ENCODE results near the gene ANKRD63.

Gene ANKRD63

DNA sequence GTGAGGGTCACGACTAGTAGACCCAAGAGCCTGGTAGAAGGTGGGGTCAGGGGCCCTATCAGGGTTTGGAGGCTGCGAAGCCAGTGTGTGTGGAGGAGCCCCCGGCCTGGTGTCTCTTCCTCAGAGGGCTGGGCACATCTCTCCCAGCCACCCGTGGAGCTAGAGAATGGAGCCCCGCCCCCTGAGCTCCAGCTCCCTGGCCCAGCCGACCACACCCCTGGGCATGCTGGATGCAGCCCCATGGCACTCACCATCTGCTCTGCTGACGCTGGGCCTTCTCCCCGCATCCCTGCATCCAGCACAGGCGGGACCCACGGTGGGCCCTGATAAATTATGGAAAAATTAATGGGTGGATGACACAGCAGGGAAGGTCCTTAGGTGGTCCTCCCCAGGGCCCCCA lies 17.5 kb downstream of the ANKRD63 start:
- no peak overlapping the region for H3K4me3 ChIP-seq (ENCODE audit: low read depth, low read length)
- DNase-seq (ENCODE audit: low read depth), result no peak

DNA sequence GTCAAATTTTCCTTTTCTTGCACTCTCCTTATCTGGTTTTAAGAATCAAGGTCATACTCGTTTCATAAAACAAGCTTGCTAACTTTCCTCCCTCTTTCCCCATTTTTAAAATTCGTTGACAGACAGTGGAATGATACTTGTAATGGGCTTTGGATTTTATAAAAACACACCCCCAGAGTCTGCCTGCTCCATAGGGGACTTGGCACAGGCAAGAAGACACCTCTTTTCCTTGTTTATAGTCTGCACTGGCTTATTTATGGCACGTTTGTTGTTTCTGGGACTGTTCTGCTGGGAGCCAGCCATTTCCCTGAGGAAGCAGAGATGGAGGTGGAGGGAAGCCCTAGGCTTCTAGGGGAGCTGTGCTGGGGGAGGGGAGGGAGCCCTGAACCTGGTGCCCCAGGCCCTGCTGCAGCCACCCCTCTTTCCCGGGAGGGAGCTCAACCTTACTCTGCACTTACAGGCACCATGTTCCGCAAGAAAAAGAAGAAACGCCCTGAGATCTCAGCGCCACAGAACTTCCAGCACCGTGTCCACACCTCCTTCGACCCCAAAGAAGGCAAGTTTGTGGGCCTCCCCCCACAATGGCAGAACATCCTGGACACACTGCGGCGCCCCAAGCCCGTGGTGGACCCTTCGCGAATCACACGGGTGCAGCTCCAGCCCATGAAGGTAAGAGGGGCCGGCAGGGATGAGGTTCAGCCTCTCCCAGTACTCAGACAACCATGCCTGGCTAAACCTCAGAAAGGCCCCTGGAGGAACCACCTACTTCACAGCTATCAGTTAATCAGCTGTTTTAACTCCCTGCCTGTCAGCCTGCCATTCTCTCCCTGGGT lies 18.3 kb downstream of the ANKRD63 start:
- no peak overlapping the region for H3K4me3 ChIP-seq (ENCODE audit: low read depth, low read length)
- no peak for DNase-seq (ENCODE audit: low read depth)

DNA sequence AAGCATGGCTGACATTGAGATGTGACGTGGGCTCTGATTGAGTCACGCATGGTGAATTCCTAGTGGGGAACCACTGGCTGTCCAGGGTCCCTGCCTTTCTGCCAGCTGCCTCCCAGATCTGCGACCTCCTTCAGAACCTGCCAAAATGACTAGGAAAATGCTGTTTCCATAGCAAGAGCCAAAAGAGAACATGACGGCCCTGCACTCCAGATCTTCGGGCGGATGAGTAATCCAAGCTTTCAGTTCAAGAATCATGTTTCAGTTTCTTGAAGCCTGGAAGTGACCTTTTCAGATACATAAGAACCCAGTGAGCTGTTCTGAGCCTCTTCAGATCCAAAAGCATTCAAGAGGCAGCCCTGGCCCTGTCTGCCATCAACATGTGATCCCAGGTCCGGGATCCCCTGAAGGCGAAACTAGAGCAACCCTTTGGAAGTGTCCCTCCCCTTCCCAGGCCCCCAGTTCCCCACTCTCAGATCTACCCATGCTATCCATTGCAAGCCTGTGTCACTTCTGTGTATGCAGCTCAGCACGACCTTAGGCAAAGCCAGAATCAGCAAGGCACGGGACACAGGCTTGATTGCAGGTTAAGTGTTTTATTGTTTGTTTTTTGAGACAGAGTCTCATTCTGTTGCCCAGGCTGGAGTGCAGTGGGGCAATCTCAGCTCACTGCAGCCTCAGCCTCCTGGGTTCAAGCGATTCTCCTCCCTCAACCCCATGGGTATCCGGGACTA lies 19.7 kb downstream of the ANKRD63 start:
- peak; percentile 45 for DNase-seq (ENCODE audit: low read depth)
- no peak overlapping the region for H3K4me3 ChIP-seq (ENCODE audit: low read depth, low read length)

DNA sequence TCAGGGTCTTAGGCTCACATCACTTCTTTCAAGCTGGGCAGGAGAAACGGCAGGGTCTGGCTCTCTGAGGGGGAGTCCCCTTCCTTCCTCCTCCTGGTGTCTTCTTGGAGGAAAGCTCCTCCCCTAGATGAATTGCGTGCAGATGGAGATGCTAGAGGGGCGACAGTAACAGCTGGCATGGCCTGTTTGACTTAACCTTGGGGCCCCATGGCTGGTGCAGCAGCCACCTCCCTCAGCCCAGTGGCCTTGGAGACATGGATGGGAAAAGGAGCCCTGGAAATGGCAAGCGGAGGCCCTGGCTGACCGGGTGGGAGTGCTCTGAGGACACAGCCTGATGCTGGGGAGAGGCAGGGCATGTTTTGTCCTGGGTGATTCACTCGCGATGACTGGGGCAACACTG lies 23.8 kb downstream of the ANKRD63 start:
- no peak for DNase-seq (ENCODE audit: low read depth)
- H3K4me3 ChIP-seq (ENCODE audit: low read depth, low read length), result no peak overlapping the region

DNA sequence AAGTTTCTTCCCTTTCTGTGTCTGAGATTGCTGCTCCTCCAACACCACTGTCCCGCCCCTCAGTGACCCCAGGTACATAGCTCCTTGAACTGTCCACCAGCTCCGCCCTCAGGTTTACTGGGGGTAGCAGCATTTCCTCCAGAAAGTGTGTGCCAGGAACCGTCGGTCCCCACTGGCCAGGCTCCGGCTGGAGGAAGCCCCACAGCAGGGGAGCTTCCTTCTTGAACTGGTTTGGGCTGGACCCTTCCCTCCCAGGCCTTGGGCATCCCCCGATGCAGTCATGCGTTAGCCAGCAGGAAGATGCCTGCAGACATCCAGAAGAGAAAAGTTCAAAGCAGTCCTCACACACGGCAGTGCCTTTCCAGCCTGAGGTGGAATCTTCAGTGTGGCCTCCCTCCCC lies 24.3 kb downstream of the ANKRD63 start:
- H3K4me3 ChIP-seq (ENCODE audit: low read depth, low read length), result no peak overlapping the region
- DNase-seq (ENCODE audit: low read depth), result no peak

DNA sequence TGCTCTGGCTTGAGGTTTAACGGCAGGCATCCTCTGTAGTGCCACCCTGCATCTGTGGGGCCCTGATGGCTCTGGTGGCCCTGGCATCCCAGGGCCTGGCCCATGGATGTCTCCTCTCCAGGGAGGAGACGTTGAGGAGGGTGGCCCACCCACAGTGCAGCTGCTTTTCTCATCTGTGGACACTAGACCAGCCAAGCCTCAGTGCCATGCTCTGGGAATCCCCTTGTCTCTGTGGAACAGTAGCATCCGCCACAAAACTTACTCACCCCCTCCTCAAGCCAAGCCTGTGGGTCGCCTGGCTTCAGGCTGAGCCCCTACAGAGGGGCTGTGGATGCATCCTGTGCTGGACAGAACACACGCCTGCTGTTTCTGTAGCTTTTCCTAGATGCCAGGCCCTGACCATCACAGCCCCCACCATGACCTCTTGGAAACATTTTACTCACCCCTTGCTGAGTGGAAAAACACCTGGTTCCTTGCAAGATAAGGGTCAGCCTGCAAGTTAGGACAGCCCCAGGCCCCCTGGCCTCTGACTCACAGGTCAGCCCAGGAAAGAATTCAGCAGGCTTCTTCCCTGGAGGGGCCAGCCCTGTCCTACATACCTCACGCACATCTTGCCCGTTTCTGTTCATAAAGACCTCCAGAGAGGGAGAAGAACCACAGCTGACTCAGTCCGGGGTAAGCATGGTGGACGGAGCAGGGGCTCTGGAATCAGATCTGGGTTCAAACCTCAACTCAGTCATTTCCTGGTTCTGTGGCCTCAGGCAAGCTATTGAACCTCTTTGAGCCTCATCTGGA lies 25.0 kb downstream of the ANKRD63 start:
- DNase-seq (ENCODE audit: low read depth), result no peak
- H3K4me3 ChIP-seq (ENCODE audit: low read depth, low read length), result no peak overlapping the region

DNA sequence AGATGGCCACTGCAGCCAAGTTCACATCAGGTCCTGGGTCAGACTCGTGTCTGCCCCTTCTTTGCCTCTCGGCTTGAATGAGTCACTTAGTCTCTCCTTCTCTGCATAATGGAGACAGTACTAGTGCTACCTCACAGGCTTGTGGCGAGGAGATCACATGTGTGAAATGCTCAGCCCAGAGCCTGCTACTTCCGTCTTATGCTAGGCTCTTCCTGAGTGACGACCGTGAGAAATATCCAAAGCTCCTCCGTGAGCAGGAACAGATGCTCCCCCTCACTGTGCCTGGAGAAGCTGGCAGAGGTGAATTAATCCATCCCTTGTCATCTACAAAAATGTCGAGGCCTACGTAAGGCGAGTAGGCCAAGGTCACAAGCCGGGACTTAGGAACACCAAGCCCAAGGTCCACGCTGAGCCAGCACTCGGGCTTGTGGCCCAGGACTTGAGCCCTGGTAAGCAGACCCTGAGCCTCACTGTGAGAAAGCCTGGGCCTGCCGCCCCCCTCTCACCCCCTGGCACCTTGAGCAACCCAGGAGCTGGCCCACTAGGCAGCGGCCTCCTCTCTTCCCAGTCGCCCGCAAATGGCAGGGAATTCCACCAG lies 26.1 kb downstream of the ANKRD63 start:
- no peak overlapping the region for H3K4me3 ChIP-seq (ENCODE audit: low read depth, low read length)
- no peak for DNase-seq (ENCODE audit: low read depth)

DNA sequence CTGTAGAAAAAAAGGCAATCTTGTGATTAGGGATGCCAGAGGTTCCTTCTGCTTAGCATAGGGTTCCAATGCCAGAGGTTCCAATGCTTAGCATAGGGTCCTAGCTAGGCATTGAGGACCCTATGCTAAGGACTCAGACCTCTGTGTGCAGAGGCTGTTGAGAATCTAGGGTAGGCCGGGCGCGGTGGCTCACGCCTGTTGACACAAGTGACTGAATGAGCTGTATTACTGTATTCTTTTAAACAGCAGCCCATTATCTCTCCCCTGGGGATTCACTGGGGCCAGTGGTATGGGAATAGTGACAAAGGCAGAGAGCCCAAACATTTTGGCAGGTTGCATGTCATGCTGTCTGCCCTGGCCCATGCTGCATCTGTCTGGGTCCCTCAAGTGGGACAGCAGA lies 27.8 kb downstream of the ANKRD63 start:
- DNase-seq (ENCODE audit: low read depth), result no peak
- no peak overlapping the region for H3K4me3 ChIP-seq (ENCODE audit: low read depth, low read length)

DNA sequence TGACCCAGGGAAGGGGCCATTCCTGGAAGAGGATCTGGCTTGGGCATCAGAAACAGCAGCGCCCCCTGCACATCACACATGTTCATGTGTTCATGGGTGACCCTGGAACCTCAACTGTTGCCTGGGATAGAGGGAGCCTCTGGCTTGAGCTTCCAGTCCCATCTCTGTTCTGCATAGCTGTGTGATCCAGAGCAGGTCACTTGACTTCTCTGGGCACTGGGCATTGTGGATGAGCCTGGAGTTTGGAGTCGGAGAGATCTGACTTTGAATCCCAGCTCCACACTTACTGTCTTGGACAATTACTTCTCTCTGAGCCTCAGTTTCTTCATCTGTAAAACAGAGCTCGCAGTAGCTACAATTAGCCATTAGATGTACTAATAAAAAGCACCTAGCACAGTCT lies 28.4 kb downstream of the ANKRD63 start:
- DNase-seq (ENCODE audit: low read depth), result no peak
- no peak overlapping the region for H3K4me3 ChIP-seq (ENCODE audit: low read depth, low read length)

DNA sequence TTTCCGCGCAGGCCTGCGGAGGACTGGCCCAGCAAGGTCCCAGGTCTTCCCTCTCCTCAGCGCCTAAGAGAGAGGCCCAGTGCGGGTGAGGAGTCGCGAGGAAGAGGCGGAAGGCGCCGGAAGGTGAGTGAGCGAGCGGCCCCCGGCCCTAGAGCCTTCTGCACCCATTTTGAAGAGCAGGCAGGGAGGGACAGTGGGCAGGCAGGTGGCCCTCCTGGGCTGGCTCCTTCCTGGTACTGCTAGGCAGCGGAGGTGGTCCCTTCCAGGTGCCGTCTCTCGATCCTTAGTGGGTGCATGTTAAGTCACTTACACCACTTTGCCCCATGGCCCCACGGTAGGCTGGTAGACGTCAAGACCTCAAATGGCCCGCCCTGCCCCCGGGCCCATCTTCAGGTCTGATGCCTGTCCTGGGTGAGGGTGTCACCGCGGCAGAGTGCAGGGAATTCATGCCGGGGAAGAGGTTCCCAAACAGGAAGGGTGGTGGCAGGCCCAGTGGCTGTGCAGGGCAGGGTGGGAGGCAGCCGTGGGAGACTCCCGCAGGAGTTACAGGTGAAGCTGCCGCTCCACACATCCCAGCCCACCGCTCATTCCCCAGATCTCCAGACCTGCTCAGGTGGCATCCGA lies 29.6 kb downstream of the ANKRD63 start:
- DNase-seq (ENCODE audit: low read depth), result no peak
- peak overlapping the region; percentile 40 for H3K4me3 ChIP-seq (ENCODE audit: low read depth, low read length)

DNA sequence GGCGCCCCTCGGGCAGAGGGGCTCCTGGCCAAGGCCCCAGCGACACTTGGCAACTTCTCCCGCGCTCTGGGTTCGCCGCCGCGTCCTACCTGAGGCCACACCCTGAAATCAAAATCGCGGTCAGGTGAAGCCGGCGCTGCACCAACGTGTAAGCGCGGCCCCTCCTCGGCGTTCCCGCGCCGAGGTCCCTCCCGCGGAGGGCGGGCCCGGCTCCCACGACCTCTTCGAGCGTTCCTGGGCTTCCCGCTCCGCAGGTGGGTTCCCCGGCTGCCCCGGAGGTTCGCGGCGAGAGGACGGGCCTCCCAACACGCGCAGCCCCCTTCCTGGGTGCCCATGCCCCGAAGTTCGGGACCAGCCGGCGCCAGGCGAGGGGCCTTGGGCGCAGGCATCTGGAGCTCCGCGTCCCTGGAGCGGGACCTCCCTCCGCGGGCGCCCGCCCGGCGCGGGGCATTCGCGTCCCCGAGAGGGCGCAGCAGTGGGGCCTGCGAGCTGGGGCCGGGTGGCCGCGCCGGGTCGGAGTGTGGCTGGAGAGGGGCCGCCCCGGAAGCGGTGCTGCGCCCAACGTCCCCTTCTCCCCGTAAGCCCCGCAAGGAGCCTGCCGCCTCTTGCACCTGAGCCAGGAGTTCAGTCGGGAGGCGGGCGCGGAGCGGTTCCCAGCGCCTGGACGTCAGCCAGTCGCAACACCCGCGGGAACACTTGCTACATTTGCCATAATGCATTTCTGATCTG lies 30.3 kb downstream of the ANKRD63 start:
- DNase-seq (ENCODE audit: low read depth), result no peak
- peak overlapping the region; percentile 40 for H3K4me3 ChIP-seq (ENCODE audit: low read depth, low read length)

DNA sequence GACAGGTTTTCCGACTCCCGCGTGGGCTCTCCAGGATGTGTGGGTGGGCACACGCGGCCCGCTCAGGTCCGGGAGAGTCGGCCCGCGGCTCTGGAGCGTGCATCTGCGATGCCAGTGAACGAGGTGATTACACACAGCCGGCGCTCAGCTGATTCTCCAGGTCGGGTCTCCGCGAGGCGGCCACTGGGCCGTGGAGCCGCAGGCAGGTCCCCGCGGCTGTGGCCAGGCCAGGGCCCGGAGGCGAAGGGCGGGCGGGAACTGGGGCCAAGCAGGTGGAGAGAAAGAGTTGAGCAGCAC lies 30.8 kb downstream of the ANKRD63 start:
- DNase-seq (ENCODE audit: low read depth), result no peak
- H3K4me3 ChIP-seq (ENCODE audit: low read depth, low read length), result no peak overlapping the region

DNA sequence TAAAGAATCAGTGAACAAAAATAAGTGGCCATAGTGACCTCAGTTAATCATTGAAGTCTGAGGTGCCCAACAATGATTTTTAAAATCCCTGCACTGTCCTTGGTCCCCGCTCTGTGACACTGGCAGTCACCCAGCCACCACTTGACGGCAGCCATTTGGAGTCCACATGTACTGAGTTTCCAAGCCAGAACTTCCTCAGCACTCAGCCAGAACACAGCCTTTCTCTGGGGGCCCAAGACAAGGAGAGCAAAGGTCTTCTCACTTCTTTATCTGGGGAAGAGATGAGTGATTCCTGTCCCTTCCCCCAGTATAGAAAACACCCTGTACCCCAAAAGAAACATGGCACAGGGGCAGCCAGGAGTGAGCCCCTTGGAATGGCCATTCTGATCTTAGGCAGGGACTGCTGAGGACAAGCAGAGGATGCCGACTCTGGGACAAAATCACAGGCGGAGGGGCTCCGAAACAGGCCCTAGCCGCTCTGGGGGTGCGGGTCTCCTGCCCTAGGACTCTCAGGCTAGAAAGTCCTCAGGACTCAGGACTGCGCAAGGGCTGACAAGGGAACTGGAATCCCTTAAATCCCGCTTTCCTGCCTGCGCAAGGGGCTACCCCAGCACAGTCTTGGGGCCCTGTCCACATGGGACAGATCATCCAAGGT lies 31.3 kb downstream of the ANKRD63 start:
- no peak overlapping the region for H3K4me3 ChIP-seq (ENCODE audit: low read depth, low read length)
- DNase-seq (ENCODE audit: low read depth), result no peak

DNA sequence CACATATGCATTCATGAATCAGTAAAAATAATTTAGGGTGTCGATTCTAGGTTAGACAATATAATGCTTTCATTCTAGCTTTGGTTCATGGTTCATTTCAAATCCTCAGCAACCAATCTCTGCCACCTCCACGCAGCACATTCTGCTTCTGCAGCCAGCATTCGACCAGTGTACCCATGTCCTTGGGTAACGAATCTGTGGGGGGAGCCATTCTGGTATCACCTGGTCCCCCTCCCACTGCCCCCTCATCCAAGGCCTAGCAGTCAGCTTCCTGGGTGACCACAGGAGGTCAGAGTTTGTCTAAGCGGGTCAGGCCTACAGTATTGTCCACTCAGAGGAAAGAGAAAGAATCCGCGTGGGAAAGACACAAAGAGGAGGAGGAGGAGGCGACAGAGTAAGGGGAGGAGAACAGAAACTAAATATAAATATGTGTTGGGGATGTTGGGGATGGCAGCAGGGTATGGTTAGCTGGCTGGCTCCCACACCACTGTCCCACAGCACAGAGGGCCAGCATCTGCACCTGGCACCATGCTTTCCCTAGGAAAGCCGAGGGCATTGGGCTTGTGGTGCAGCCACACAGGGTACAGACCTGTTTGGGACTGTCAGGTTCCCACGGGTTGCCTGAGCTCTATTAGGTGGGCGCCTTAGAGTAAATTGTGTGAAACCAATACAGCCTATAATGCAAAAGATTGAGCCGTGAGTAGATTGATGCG lies 31.9 kb downstream of the ANKRD63 start:
- DNase-seq (ENCODE audit: low read depth), result no peak
- H3K4me3 ChIP-seq (ENCODE audit: low read depth, low read length), result no peak overlapping the region

DNA sequence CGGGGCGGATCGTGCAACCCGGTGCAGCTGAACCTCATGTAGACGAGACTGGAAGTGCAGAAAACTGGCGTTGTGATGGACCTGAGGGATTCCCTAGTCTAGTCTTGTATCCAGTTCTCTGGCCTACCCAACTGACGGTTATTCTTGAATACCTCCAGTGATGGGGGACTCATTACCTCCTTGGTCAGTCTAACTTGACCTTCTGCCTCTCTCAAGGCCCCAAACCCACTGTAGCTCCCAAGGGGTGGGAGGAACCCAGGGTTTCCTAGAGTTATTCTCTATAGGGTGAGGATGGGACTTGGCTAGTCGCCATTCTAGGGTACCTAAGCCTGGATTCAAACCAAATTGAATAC lies 32.6 kb downstream of the ANKRD63 start:
- no peak overlapping the region for H3K4me3 ChIP-seq (ENCODE audit: low read depth, low read length)
- no peak for DNase-seq (ENCODE audit: low read depth)

DNA sequence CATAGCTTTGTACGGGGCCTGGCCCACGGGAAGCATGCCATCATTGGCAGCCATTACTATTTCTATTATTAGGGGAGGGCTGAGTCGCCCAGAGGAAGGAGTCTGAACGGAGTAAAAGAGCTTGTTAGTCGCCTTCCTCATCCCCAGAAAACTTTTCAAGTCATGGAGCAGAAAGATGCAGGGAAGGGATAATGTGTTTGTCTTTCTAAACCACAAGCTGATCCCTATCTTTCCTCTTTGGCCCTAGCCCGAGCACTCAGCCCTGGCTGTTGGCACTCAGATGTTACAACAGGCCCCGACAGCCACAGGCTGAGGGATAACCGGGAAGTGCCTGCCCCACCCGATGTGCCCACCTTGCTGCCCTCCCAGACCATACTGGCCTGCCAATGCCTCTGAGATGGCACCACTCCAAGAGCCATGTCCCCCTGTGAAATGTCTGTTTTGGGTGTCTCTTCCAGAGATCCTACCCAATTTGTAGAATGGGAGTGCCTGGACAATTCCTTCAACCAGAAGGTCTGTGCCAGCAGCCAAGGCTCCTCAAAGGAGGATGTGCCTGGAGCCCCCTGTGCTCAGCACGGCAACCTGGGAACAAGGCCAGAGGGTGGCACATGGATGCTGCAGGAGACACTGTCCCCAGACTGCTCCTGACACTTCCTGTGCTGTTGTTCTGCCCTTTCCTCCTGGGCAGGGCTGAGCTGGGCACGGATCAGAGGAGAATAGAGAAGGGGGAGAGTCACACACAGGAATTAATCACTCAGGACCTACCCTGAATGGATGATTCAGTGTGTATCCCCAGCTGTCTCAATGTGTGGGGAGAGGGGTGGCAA lies 33.2 kb downstream of the ANKRD63 start:
- no peak overlapping the region for H3K4me3 ChIP-seq (ENCODE audit: low read depth, low read length)
- DNase-seq (ENCODE audit: low read depth), result no peak
